ENCODE data around the gene SPIC.
"Not testable (repeated sequence)": the region's sequence is repeated elsewhere in the genome, so short reads cannot be mapped to it uniquely, and the experiment has no call there.

Gene SPIC

DNA sequence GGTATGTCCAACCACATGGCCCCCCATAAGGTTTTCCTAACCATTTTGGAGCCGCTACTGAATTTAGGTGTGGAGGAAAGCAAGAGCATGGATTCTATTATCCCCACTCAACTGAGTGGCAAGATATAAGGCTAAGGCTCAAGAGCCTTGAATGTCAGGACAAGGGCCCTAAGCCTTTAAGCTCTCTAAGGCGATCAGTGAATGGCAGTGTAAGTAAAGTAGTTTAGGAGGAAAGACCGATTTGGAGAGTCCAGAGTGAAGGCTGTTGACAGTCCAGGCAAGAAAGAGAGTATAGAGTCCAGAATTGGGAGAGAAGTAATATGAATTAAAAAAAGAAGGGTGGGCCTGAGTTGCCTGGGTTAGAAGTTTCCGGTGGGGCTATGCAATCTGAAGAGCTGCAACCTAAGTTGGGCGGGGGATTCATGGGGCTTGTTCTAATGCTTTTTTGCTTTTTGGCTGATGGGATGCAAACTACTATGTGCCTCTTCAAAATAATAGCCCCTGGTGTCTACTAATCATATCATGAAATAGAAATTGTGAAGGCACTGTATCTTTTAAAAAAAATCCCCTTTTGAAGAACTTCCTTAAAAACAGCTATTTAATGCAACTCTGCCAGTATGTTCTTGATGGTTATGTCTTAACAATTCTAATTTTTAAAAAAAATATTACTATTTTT lies at the start of gene SPIC:
Gene SPIC, plus strand, starts transcription at position 626 of the 676 bp plus-strand sequence. CDS start 1,569 bp downstream, outside the sequence.
- DNase-seq (ENCODE audit: low spot score), result peak; percentile 47

DNA sequence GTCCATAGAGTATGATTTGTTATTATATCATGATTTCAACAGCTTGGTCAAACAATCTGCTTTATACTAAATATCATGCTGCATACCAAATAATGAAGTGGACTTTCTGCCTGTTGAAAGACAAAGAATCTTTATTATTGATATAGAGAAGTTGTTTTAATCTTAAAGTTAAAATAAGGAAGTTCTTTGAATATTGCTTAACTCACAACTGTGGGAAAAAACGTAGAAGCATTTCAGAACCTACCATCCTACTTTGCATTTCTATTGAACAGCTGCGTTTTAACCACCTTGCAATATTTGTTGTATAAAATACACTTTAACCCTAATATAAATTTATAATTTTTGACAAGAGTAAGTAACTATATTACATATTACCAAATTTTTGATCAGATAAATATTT lies 44.7 kb upstream of the SPIC start:
- DNase-seq (ENCODE audit: low spot score), result no peak

DNA sequence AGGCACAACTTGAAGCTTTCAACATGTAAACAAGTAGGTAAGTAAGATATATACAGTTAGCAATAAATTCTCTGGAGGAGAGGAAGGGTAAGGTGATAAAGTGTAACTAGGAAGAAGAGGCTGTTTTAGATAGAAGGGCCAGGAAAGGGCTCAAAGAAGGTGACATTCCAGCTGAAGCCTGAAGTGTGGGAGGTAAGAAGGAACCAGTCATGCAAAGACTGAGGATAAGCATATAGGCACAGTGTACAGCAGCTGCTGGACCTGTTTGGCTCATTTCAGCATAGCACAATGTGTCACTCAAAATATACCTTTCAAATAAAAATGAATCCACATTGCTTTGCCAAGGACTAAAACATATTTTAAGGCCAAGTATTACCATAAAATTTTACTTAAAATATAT lies 39.0 kb upstream of the SPIC start:
- DNase-seq (ENCODE audit: low spot score), result no peak

GRCh38 chr12:101439236-101439635 lies 35.9 kb upstream of the SPIC start:
- no peak for DNase-seq (ENCODE audit: low spot score)

DNA sequence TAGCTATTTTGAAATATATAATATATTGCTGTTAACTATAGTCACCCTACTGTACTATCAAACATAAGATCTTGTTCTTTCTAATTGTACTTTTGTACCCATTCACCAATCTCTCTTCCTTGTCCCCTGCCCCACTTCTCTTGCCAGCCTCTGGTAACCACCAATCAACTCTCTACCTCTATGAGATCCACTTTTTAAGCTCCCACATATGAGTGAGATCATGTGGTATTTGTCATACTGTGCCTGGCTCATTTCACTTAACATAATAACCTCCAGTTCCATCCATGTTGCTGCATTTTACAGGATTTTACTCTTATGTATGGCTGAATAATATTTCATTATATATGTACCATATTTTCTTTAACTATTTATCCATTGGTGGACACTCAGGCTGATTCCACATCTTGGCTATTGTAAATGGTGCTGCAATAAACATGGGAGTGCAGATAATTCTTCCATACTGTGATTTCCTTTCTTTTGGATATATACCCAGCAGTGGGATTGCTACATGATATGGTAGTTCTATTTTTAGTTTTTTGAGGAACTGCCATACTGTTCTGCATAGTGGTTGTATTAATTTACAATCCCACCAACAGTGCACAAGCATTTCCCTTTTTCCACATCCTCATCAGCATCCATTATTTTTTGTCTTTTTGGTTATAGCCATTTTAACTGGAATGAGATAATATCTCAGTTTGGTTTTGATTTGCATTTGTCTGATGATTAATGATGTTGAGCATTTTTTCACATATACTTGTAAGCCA lies 33.5 kb upstream of the SPIC start:
- no peak for DNase-seq (ENCODE audit: low spot score)

DNA sequence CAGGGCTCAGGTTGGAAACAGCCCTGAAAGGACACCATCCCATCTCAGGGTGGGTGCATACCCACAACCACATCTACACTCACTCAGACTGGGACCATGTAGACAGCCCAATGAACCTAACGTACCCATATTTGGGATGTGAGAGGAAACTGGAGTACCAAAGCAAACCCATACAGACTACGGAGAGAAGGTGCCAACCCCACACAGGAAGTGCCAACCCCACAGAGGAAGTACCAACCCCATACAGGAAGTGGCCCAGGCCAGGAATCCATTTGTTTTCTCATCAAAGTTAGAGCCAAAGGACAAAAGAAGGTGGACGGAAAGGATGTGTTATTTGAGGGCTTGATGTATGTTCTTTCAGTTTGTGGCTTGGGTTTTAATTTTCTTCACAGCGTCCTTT lies 19.5 kb upstream of the SPIC start:
- no peak for DNase-seq (ENCODE audit: low spot score)

DNA sequence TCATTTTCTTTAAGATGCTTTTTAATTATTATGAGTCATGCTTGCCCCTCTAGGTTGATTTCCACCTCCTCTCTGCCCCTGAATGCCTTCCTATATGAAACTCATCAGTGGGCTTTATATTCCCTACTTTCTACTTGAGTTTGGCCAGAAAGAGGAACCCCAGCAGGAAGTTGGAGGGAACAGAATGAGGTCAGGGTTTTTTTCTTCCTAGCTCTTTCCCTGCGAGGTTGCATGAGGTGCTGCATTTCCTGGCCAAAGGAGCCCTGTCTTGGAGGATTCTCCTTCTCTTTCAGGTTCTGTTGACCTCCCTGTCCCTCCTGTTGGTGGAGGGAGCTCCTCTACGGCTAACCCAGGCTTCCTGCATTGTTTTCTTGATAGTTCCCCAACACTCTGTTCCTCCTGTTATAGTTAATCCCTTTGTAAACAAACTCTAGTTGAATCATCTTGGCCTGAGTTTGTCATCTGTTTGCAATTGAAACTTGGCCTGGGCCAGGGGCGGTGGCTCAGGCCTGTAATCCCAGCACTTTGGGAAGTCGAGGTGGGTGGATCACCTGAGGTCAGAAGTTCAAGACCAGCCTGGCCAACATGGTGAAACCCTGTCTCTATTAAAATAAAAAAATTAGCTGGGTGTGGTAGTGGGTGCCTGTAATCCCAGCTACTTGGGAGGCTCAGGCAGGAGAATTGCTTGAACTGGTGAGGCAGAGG lies 15.3 kb upstream of the SPIC start:
- no peak for DNase-seq (ENCODE audit: low spot score)

GRCh38 chr12:101468948-101469347 lies 6.2 kb upstream of the SPIC start:
- DNase-seq (ENCODE audit: low spot score), result no peak

GRCh38 chr12:101470939-101471338 lies 4.2 kb upstream of the SPIC start:
- no peak for DNase-seq (ENCODE audit: low spot score)

- not testable (repeated sequence) for DNase-seq (ENCODE audit: low spot score)
Measured at GRCh38 chr12:101471878-101472277, 3.3 kb upstream of the SPIC start.

- no peak for DNase-seq (ENCODE audit: low spot score)
Measured at GRCh38 chr12:101474248-101474647, 888 bp upstream of the SPIC start.

DNA sequence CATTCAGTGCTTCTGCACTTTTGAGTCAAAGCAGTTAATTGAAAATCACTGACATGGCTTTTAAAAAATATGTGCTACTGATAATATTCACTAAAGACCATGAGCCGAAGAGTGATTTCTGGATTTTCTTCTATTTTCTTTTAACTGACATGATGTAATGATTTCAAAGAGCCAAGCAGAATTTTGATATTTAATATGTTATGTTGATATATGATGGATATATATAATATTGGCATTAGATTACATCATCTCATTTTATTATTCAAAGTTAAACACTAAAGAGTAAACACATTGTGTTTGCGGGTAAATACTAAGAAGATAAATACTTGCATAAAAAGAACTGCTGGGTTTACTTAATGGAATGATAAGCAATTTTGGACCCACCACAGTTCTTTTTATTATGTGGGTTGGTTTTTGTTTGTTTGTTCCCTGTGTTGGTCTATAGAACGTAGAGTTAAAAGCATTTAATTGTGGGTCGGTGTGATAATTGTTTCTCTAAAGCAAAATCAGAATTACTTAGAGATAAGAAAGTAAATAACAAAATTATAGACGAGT lies 692 bp downstream of the SPIC start:
- DNase-seq (ENCODE audit: low spot score), result no peak

DNA sequence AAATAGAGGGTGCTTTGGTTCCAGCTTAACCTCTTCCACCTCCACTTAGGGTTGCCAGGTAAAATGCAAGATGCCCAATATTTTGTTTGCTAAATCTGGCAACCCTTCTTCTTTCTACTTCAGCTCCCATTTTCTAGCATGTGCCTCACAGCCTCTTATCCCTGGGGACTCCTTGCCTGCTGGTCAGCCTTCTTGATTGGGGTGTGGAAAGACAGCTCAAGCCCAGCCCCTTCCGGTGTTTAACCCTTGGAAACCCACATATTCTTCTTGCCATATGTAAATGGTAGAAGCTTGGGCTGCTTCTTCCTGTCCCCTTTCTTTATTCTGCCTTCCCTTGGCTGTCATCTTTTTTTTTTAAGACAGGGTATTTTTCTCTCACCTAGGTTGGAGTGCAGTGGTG lies 5.7 kb downstream of the SPIC start:
- no peak for DNase-seq (ENCODE audit: low spot score)

GRCh38 chr12:101485021-101485420 lies 9.9 kb downstream of the SPIC start:
- no peak for DNase-seq (ENCODE audit: low spot score)

DNA sequence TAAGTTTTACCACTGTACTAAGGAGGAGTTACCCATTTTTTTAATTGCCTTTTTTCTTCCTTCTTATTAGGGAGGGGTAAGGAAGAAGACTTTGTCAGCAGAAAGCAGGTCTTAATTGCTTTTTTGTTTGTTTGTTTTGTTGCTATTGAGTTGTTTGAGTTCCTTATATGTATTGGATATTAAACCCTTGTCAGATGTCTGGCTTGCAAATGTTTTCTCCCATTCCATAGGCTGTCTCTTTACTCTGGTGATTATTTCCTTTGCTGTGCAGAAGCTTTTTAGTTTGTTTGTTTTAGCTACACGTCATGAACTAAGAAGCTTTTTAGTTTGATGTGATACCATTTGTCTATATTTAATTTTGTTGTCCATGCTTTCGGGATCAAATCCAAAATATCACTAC lies 13.3 kb downstream of the SPIC start:
- DNase-seq (ENCODE audit: low spot score), result no peak

- peak; percentile 60 for DNase-seq (ENCODE audit: low spot score)
Measured at GRCh38 chr12:101490286-101490920, 15.3 kb downstream of the SPIC start.

DNA sequence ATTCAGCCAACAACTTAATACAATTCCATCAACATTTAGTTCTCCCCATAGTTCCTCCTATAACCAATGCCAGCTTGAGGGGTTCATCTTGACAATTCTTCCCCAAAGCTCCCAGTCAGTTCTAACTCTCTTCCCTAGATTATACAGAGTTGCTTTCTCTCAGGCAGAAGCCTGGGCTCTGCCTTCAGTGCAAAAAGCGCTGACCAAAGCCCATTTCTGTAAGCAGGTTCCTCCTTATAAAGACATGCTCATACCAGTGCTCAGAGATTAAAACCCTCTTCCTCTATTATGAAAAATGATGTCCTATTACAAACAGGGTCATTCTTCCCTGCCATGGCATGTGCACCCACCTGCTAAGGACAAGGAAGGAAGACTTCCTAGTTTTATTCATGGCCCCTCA lies 16.2 kb downstream of the SPIC start:
- no peak for DNase-seq (ENCODE audit: low spot score)

DNA sequence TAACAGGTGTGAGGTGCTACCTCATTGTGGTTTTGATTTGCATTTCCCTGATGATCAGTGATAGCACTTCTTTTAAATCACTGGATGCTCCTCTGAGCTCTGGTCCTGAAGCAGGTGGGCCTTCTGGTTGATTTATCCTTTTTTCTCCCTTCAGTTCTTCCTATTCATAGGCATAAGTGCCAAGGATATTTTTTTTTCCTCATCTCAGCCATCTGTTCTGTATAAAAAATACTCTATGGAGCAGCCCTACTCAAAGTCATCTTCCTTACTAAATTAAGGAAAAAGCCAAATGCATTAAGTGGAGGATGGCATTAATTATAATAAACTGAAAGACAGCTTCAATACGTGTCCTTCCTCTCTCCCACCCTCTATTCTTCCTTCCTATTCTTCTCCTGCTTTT lies 18.4 kb downstream of the SPIC start:
- no peak for DNase-seq (ENCODE audit: low spot score)

- DNase-seq (ENCODE audit: low spot score), result no peak
Measured at GRCh38 chr12:101498252-101498651, 23.1 kb downstream of the SPIC start.

DNA sequence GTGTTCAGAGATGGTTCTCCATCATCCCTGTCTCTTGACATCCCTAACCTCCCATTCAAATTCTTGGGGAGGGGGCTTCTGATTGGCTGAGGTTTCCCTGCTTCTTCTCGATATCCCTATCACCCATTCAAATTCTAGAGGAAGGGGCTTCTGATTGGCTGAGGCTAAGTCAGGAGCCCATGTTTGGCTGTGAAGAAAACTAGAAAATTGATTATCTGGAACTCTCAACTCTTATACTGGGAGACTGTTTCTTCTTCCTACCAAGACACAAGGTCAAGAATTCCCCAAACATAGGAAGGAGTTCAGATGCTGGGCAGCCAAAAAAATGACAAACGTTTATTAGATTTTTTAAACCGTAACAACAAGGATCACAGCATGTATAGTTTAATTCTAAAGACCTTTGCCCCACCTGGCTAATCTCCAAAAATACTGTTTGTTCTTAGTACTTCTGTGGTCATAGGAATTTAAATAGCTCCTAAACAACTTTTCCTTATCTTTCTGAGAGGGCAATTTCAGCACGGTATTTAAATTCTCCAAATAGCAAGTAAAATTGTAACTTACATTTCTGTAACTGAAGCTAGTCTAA lies 26.4 kb downstream of the SPIC start:
- no peak for DNase-seq (ENCODE audit: low spot score)

- DNase-seq (ENCODE audit: low spot score), result no peak
Measured at GRCh38 chr12:101521136-101521535, 46.0 kb downstream of the SPIC start.

- DNase-seq (ENCODE audit: low spot score), result no peak
Measured at GRCh38 chr12:101527682-101528081, 52.5 kb downstream of the SPIC start.
